WTC11 (cell line): ENCODE measurements around the gene CTLA4.

Experiments used
- CTCF ChIP-seq: fragments of 200-600 bp; IDR thresholded peaks from 2 replicates; pipeline ENCODE4 v1.8.0; 2022; ENCODE audit warnings: antibody characterized with exemption
- E2F1 ChIP-seq: sonication (generic); formaldehyde crosslinking; IDR thresholded peaks from 2 replicates; pipeline ENCODE4 v1.8.0; 2022; ENCODE audit warnings: mild to moderate bottlenecking, missing genetic modification reagents
- ELF4 ChIP-seq: sonication (generic); formaldehyde crosslinking; IDR thresholded peaks from 2 replicates; pipeline ENCODE4 v1.8.1; 2022; ENCODE audit warnings: low read depth, mild to moderate bottlenecking, moderate library complexity, missing genetic modification reagents
- GABPB1 ChIP-seq: sonication (generic); formaldehyde crosslinking; IDR thresholded peaks from 2 replicates; pipeline ENCODE4 v1.8.1; 2023; ENCODE audit warnings: mild to moderate bottlenecking, missing genetic modification reagents
- KAT7 ChIP-seq: sonication (generic); formaldehyde crosslinking; IDR thresholded peaks from 2 replicates; pipeline ENCODE4 v1.8.1; 2023; ENCODE audit warnings: missing genetic modification reagents, mild to moderate bottlenecking, borderline replicate concordance
- NR2C2 ChIP-seq: sonication (generic); formaldehyde crosslinking; IDR thresholded peaks from 2 replicates; pipeline ENCODE4 v1.8.0; 2022; ENCODE audit warnings: mild to moderate bottlenecking, missing genetic modification reagents
- RORB ChIP-seq: fragments of 250-450 bp; sonication (Bioruptor Pico); IDR thresholded peaks from 2 replicates; pipeline ENCODE4 v1.9.0; 2021; ENCODE audit warnings: mild to moderate bottlenecking
- TEAD4 ChIP-seq: sonication (generic); formaldehyde crosslinking; IDR thresholded peaks from 2 replicates; pipeline ENCODE4 v1.8.0; 2022; ENCODE audit warnings: mild to moderate bottlenecking, missing genetic modification reagents
- ZNF423 ChIP-seq: fragments of 250-450 bp; sonication (Bioruptor Pico); IDR thresholded peaks from 2 replicates; pipeline ENCODE4 v2.1.2; 2022; ENCODE audit warnings: mild to moderate bottlenecking, moderate library complexity

GRCh38 chr2:203893840-203894239, 26.3 kb downstream of the CTLA4 start:
- no peak for TF ChIP-seq TEAD4 (CRISPR knock-in tag)
- TF ChIP-seq ELF4 = no peak
- TF ChIP-seq CTCF = no peak
- TF ChIP-seq NR2C2 (CRISPR knock-in tag) = no peak
- TF ChIP-seq KAT7 (CRISPR knock-in tag) = no peak
- TF ChIP-seq RORB (CRISPR knock-in tag) = no peak
- TF ChIP-seq GABPB1 (CRISPR knock-in tag) = no peak
- TF ChIP-seq ZNF423 (CRISPR knock-in tag) = no peak
- no peak for TF ChIP-seq E2F1 (CRISPR knock-in tag)
